Activated CD4-positive, alpha-beta T cell treated with anti-CD3 and anti-CD28 coated beads, Interleukin-2, amount 10 ng/mL, durations not matched to agents 7 days and 5 days (primary cell): Measurements from ENCODE around the gene NAGLU. TPM values are rescaled to one million over a fixed set of nuclear protein-coding genes. Genes with fewer than 3 reads are reported as not detected.
A peak's percentile ranks its signal among the peaks of the same experiment; 100 is the strongest.

Source experiments
- CTCF ChIA-PET: fragments of 350-600 bp; sonication (Branson Sonifier 250); formaldehyde crosslinking; loops from one replicate; lab custom pipeline; 2021; ENCODE audit warnings: antibody characterized with exemption; lab: Charles Lee
- POLR2A ChIA-PET: fragments of 350-600 bp; sonication (Branson Sonifier 250); formaldehyde crosslinking; loops from one replicate; lab custom pipeline; 2021; ENCODE audit warnings: antibody characterized with exemption; lab: Charles Lee
- DNase-seq: peaks from one replicate; pipeline ENCODE4 v3.0.0-alpha.2; 2020
- H3K27ac Mint-ChIP-seq: one replicate; pipeline ENCODE4 v1.8.0; 2021; ENCODE audit warnings: mild to moderate bottlenecking, moderate library complexity, mixed read lengths
- H3K27me3 Mint-ChIP-seq: one replicate; pipeline ENCODE4 v1.8.0; 2021; ENCODE audit warnings: mixed read lengths
- H3K36me3 Mint-ChIP-seq: one replicate; pipeline ENCODE4 v1.8.0; 2021; ENCODE audit warnings: low read depth, mixed read lengths
- H3K4me1 Mint-ChIP-seq: one replicate; pipeline ENCODE4 v1.8.0; 2021; ENCODE audit warnings: mixed read lengths
- H3K4me3 Mint-ChIP-seq: one replicate; pipeline ENCODE4 v1.8.0; 2021; ENCODE audit warnings: mild to moderate bottlenecking, moderate library complexity, mixed read lengths
- H3K9me3 Mint-ChIP-seq: one replicate; pipeline ENCODE4 v1.8.0; 2021; ENCODE audit warnings: mixed read lengths
- total RNA-seq, 2 experiments: library from RNA; stranded (reverse); gene quantifications; one replicate each; pipeline ENCODE4 v1.2.3, GENCODE V29; 2021

The NAGLU gene
- total RNA-seq, 2 experiments from 2014 or later = 16.4 to 18.8 TPM

- no peak for DNase-seq
- POLR2A ChIA-PET = no interaction called here
- Mint-ChIP-seq H3K27me3 (no peaks in the 10 kb centered on the region), H3K4me3 (no peak overlapping the region), H3K36me3 (no peaks in the 10 kb centered on the region), H3K4me1 (peaks cover 12% of the 10 kb centered on the region), H3K27ac (no peak overlapping the region), H3K9me3 (no peaks in the 10 kb centered on the region)
- CTCF ChIA-PET = interaction anchor here (1.2 kb wide), 1 partner anchor 65 kb away, joined by 4 read pairs; no protein-coding TSS in a partner anchor
Measured at GRCh38 chr17:42513686-42514085, 22.4 kb upstream of the NAGLU start.

GRCh38 chr17:42514279-42514678 is 21.8 kb upstream of the NAGLU start:
- POLR2A ChIA-PET = interaction anchor here (0.6 kb wide), 2 partner anchors 166 to 362 kb away, joined by 3 to 10 read pairs; no protein-coding TSS in a partner anchor
- Mint-ChIP-seq H3K36me3 (no peaks in the 10 kb centered on the region), H3K27me3 (no peaks in the 10 kb centered on the region), H3K4me3 (no peak overlapping the region), H3K9me3 (no peaks in the 10 kb centered on the region), H3K27ac (no peak overlapping the region), H3K4me1 (peaks cover 6% of the 10 kb centered on the region)
- no peak for DNase-seq
- CTCF ChIA-PET = interaction anchor here (0.6 to 1.2 kb wide), 3 partner anchors 64 to 202 kb away, joined by 3 to 4 read pairs (median 3); no protein-coding TSS in a partner anchor

- peaks cover 6% of the 10 kb centered on the region for H3K4me1 Mint-ChIP-seq
- H3K27me3 Mint-ChIP-seq = no peaks in the 10 kb centered on the region
- H3K27ac Mint-ChIP-seq = no peak overlapping the region
- no peaks in the 10 kb centered on the region for H3K9me3 Mint-ChIP-seq
- no peak overlapping the region for H3K4me3 Mint-ChIP-seq
- no peaks in the 10 kb centered on the region for H3K36me3 Mint-ChIP-seq
- no peak for DNase-seq
- POLR2A ChIA-PET = interaction anchor here (0.6 kb wide), 2 partner anchors 167 to 361 kb away, joined by 3 to 10 read pairs; no protein-coding TSS in a partner anchor
- CTCF ChIA-PET = interaction anchor here (0.6 to 1.2 kb wide), 5 partner anchors 110 to 583 kb away, joined by 3 to 5 read pairs (median 4); no protein-coding TSS in a partner anchor
Measured at GRCh38 chr17:42514867-42515266, 21.2 kb upstream of the NAGLU start.

- Mint-ChIP-seq H3K4me3 (no peak overlapping the region), H3K9me3 (no peaks in the 10 kb centered on the region), H3K4me1 (peaks cover 6% of the 10 kb centered on the region), H3K36me3 (no peaks in the 10 kb centered on the region), H3K27me3 (peaks cover 4% of the 10 kb centered on the region), H3K27ac (no peak overlapping the region)
- ChIA-PET POLR2A (interaction anchor here (0.7 kb wide), 1 partner anchor 95 kb away, joined by 3 read pairs; no protein-coding TSS in a partner anchor), CTCF (interaction anchor here (0.5 to 1.2 kb wide), 12 partner anchors 8 to 489 kb away, joined by 3 to 6 read pairs (median 3); partner anchors contain the start of gene CAVIN1)
- DNase-seq = peak; percentile 84
Measured at GRCh38 chr17:42517516-42517915, 18.5 kb upstream of the NAGLU start.

GRCh38 chr17:42518046-42518754 is 17.8 kb upstream of the NAGLU start:
- Mint-ChIP-seq H3K4me1 (peaks cover 6% of the 10 kb centered on the region), H3K27me3 (peaks cover 4% of the 10 kb centered on the region), H3K36me3 (no peaks in the 10 kb centered on the region), H3K4me3 (no peak overlapping the region), H3K27ac (no peak overlapping the region), H3K9me3 (no peaks in the 10 kb centered on the region)
- no peak for DNase-seq
- CTCF ChIA-PET = interaction anchor here (0.5 to 1.2 kb wide), 13 partner anchors 9 to 490 kb away, joined by 3 to 6 read pairs (median 3); partner anchors contain the start of gene CAVIN1
- POLR2A ChIA-PET = interaction anchor here (0.7 kb wide), 1 partner anchor 96 kb away, joined by 3 read pairs; no protein-coding TSS in a partner anchor

GRCh38 chr17:42518755-42519545 is 17.1 kb upstream of the NAGLU start:
- POLR2A ChIA-PET = no interaction called here
- CTCF ChIA-PET = interaction anchor here (0.6 to 1.2 kb wide), 8 partner anchors 10 to 337 kb away, joined by 3 read pairs; no protein-coding TSS in a partner anchor
- no peak overlapping the region for H3K4me3 Mint-ChIP-seq

GRCh38 chr17:42519546-42520491 is 16.2 kb upstream of the NAGLU start:
- Mint-ChIP-seq H3K4me1 (peaks cover 7% of the 10 kb centered on the region), H3K36me3 (no peaks in the 10 kb centered on the region), H3K9me3 (no peaks in the 10 kb centered on the region), H3K27ac (no peak overlapping the region), H3K4me3 (no peak overlapping the region), H3K27me3 (peaks cover 4% of the 10 kb centered on the region)
- ChIA-PET POLR2A (interaction anchor here (0.6 kb wide), 1 partner anchor 117 kb away, joined by 3 read pairs; no protein-coding TSS in a partner anchor), CTCF (interaction anchor here (0.6 to 2.0 kb wide), 15 partner anchors 8 to 338 kb away, joined by 3 to 7 read pairs (median 3); no protein-coding TSS in a partner anchor)
- DNase-seq = no peak

More at GRCh38 chr17:42518755-42519545, 17.1 kb upstream of the NAGLU start:
- H3K9me3 Mint-ChIP-seq = no peaks in the 10 kb centered on the region
- no peak overlapping the region for H3K27ac Mint-ChIP-seq
- H3K27me3 Mint-ChIP-seq = peaks cover 4% of the 10 kb centered on the region
- H3K4me1 Mint-ChIP-seq = peaks cover 6% of the 10 kb centered on the region
- no peaks in the 10 kb centered on the region for H3K36me3 Mint-ChIP-seq
- DNase-seq = no peak

- Mint-ChIP-seq H3K4me3 (no peak overlapping the region), H3K27ac (no peak overlapping the region), H3K4me1 (peaks cover 9% of the 10 kb centered on the region), H3K36me3 (no peaks in the 10 kb centered on the region), H3K9me3 (no peaks in the 10 kb centered on the region), H3K27me3 (peaks cover 7% of the 10 kb centered on the region)
- DNase-seq = peak; percentile 41
- ChIA-PET CTCF (interaction anchor here (0.6 to 2.0 kb wide), 8 partner anchors 9 to 224 kb away, joined by 3 to 7 read pairs (median 3); no protein-coding TSS in a partner anchor), POLR2A (no interaction called here)
Measured at GRCh38 chr17:42520540-42520951, 15.5 kb upstream of the NAGLU start.

GRCh38 chr17:42521036-42521435 is 15.0 kb upstream of the NAGLU start:
- CTCF ChIA-PET = interaction anchor here (0.7 to 2.0 kb wide), 5 partner anchors 9 to 207 kb away, joined by 3 to 7 read pairs (median 3); no protein-coding TSS in a partner anchor
- no peak for DNase-seq
- POLR2A ChIA-PET = no interaction called here

GRCh38 chr17:42521666-42522262 is 14.3 kb upstream of the NAGLU start:
- Mint-ChIP-seq H3K27me3 (peaks cover 7% of the 10 kb centered on the region), H3K4me1 (peaks cover 9% of the 10 kb centered on the region), H3K4me3 (no peak overlapping the region), H3K9me3 (no peaks in the 10 kb centered on the region), H3K36me3 (no peaks in the 10 kb centered on the region), H3K27ac (no peak overlapping the region)
- CTCF ChIA-PET = interaction anchor here (1.2 to 2.0 kb wide), 2 partner anchors 14 to 209 kb away, joined by 3 to 5 read pairs; no protein-coding TSS in a partner anchor
- DNase-seq = no peak
- POLR2A ChIA-PET = no interaction called here

More at GRCh38 chr17:42521036-42521435, 15.0 kb upstream of the NAGLU start:
- H3K27ac Mint-ChIP-seq = no peak overlapping the region
- H3K9me3 Mint-ChIP-seq = no peaks in the 10 kb centered on the region
- no peaks in the 10 kb centered on the region for H3K36me3 Mint-ChIP-seq
- no peak overlapping the region for H3K4me3 Mint-ChIP-seq
- peaks cover 7% of the 10 kb centered on the region for H3K27me3 Mint-ChIP-seq
- H3K4me1 Mint-ChIP-seq = peaks cover 9% of the 10 kb centered on the region

GRCh38 chr17:42522263-42522790 is 13.7 kb upstream of the NAGLU start:
- ChIA-PET POLR2A (no interaction called here), CTCF (interaction anchor here (1.2 kb wide), 1 partner anchor 210 kb away, joined by 3 read pairs; no protein-coding TSS in a partner anchor)
- Mint-ChIP-seq H3K27me3 (peaks cover 7% of the 10 kb centered on the region), H3K36me3 (no peaks in the 10 kb centered on the region), H3K4me3 (no peak overlapping the region), H3K4me1 (peaks cover 9% of the 10 kb centered on the region), H3K9me3 (no peaks in the 10 kb centered on the region), H3K27ac (no peak overlapping the region)
- no peak for DNase-seq
